HepG2 (cell line): ENCODE results near the gene BHLHE23. TPM values are rescaled to one million over a fixed set of nuclear protein-coding genes. Genes with fewer than 3 reads are reported as not detected.

Experiments used
- ATAC-seq: fragments of 200-7000 bp; cut with Tn5 transposase; 3 replicates; pipeline ENCODE4 v1.9.1; 2020; ENCODE audit warnings: mild to moderate bottlenecking, moderate library complexity
- BruUV-seq: library from RNA; stranded (reverse); fragments of 400-500 nt; replicated peaks from 2 replicates; lab custom pipeline; 2021; lab: Mats Ljungman, UMichigan
- CTCF ChIA-PET: fragments of 300-600 bp; formaldehyde crosslinking; extraction: SDS; loops from one replicate; lab custom pipeline; 2021; ENCODE audit warnings: low total read pairs, inconsistent platforms, low intra/inter-chr PET ratio; lab: Yijun Ruan, JAX
- POLR2A ChIA-PET: fragments of 350-600 bp; sonication (Branson Sonifier 250); formaldehyde crosslinking; loops from one replicate; lab custom pipeline; 2020; ENCODE audit warnings: antibody characterized with exemption, inconsistent platforms; lab: Yijun Ruan, JAX
- DNase-seq: peaks from one replicate; pipeline ENCODE4 v3.0.0-alpha.2; 2015; ENCODE audit warnings: low spot score
- FAIRE-seq: peaks from 3 replicates; lab custom pipeline; 2011; peaks lifted over from hg19 to GRCh38; lab: Jason Lieb, UNC
- H2AFZ ChIP-seq: one replicate; pipeline ENCODE4 v1.6.1; 2011; ENCODE audit warnings: low read length, inconsistent platforms
- H3K27ac ChIP-seq: fragments of 300-600 bp; 3 replicates; pipeline ENCODE4 v1.8.0; 2011; ENCODE audit warnings: mixed run types, mild to moderate bottlenecking, mixed read lengths, low read length, inconsistent platforms; ENCODE audit not compliant: insufficient read depth; ENCODE audit errors: extremely low read length
- H3K27me3 ChIP-seq, 2 experiments: fragments of 200-600 bp in 1 of 2; 2 replicates in 1 of 2; 3 replicates in 1 of 2; pipeline versions ENCODE4 v1.6.0 to v1.8.0; 2011; ENCODE audit warnings: low read length in 2 of 2, mild to moderate bottlenecking in 2 of 2, moderate library complexity in 2 of 2, inconsistent platforms in 1 of 2; ENCODE audit not compliant: insufficient read depth in 2 of 2, control insufficient read depth in 1 of 2
- H3K36me3 ChIP-seq, 2 experiments: fragments of 200-600 bp in 1 of 2; replicated peaks in 1 of 2; 2 replicates in 1 of 2; 3 replicates in 1 of 2; pipeline versions ENCODE4 v1.5.1 to v1.8.0; 2011; ENCODE audit warnings: low read length in 2 of 2, inconsistent platforms in 1 of 2; ENCODE audit not compliant: insufficient read depth in 2 of 2, control insufficient read depth in 1 of 2
- H3K4me1 ChIP-seq: 2 replicates; pipeline ENCODE4 v1.5.1; 2012; ENCODE audit warnings: low read length, inconsistent platforms; ENCODE audit not compliant: insufficient read depth
- H3K4me2 ChIP-seq: 2 replicates; pipeline ENCODE4 v1.6.0; 2011; ENCODE audit warnings: low read depth, low read length, inconsistent platforms
- H3K4me3 ChIP-seq, 3 experiments: fragments of 200-600 bp in 1 of 3; sonication (generic), shearing (Covaris generic) in 1 of 3; replicated peaks in 1 of 3; 2 replicates each; pipeline ENCODE4 v1.5.1; 2011 to 2016; ENCODE audit warnings: low read length in 3 of 3, inconsistent platforms in 2 of 3, low read depth in 2 of 3, mild to moderate bottlenecking in 2 of 3, control low read depth in 1 of 3, mixed read lengths in 1 of 3; ENCODE audit not compliant: insufficient read depth in 1 of 3
- H3K79me2 ChIP-seq: one replicate; pipeline ENCODE4 v1.6.1; 2011; ENCODE audit warnings: low read length, inconsistent platforms; ENCODE audit not compliant: insufficient read depth
- H3K9ac ChIP-seq: 2 replicates; pipeline ENCODE4 v1.6.0; 2011; ENCODE audit warnings: mild to moderate bottlenecking, low read depth, low read length, inconsistent platforms; ENCODE audit not compliant: insufficient read depth
- H3K9me3 ChIP-seq: 2 replicates; pipeline ENCODE4 v1.5.1; 2012; ENCODE audit warnings: mild to moderate bottlenecking, low read length
- H4K20me1 ChIP-seq: 2 replicates; pipeline ENCODE4 v1.6.0; 2011; ENCODE audit warnings: inconsistent platforms, mild to moderate bottlenecking, low read length, moderate library complexity; ENCODE audit not compliant: insufficient read depth
- CBX5 ChIP-seq: sonication (generic); formaldehyde crosslinking; IDR thresholded peaks from 2 replicates; pipeline ENCODE4 v1.4.0; 2020; ENCODE audit warnings: missing genetic modification reagents, borderline replicate concordance
- PLRG1 ChIP-seq: fragments of 450-650 bp; conservative IDR thresholded peaks from 2 replicates; pipeline ENCODE4 v1.6.1; 2016
- RAD51 ChIP-seq: fragments of 450-650 bp; IDR thresholded peaks from 2 replicates; pipeline ENCODE4 v1.6.1; 2016; ENCODE audit warnings: borderline replicate concordance
- TOE1 ChIP-seq: sonication (generic); formaldehyde crosslinking; IDR thresholded peaks from 2 replicates; pipeline ENCODE4 v1.4.0; 2020; ENCODE audit warnings: mild to moderate bottlenecking, missing genetic modification reagents
- ZBTB37 ChIP-seq: sonication (generic); formaldehyde crosslinking; IDR thresholded peaks from 2 replicates; pipeline ENCODE4 v1.4.0; 2020; ENCODE audit warnings: mild to moderate bottlenecking, missing genetic modification reagents
- ZNF296 ChIP-seq: sonication (generic); formaldehyde crosslinking; conservative IDR thresholded peaks from 2 replicates; pipeline ENCODE4 v1.5.0; 2020; ENCODE audit warnings: mild to moderate bottlenecking, missing genetic modification reagents
- ZNF460 ChIP-seq: sonication (generic); formaldehyde crosslinking; IDR thresholded peaks from 2 replicates; pipeline ENCODE4 v1.5.1; 2020; ENCODE audit warnings: missing genetic modification reagents, mild to moderate bottlenecking, borderline replicate concordance
- ZNF780A ChIP-seq: sonication (generic); formaldehyde crosslinking; IDR thresholded peaks from 2 replicates; pipeline ENCODE4 v1.8.0; 2022; ENCODE audit warnings: mild to moderate bottlenecking, missing genetic modification reagents, moderate library complexity
- WGBS: methylation state at CpG from one replicate; pipeline ENCODE4 v1.1.6; 2017; ENCODE audit warnings: low lambda C conversion rate; 5-methylcytosine and 5-hydroxymethylcytosine counted together
- in situ Hi-C: cut with HindIII; loops from 2 replicates; pipeline ENCODE4 v1.10.0; 2017; ENCODE audit warnings: low pct_unique_long_range_greater_than_20kb; ENCODE audit not compliant: extremely low pct_ligation_motif_present
- intact Hi-C: fragments of 100-400 bp; cut with micrococcal nuclease; formaldehyde crosslinking; loops from one replicate; pipeline ENCODE4 v1.10.0; 2022; ENCODE audit not compliant: unreplicated experiment
- polyA plus RNA-seq, 8 experiments: library from polyadenylated mRNA; depleted of rRNA in 3 of 8; stranded (reverse) in 7 of 8; unstranded in 1 of 8; fragments of >200 nt; fragmentation: Illumina TruSeq in 4 of 8; extraction: Trizol in 4 of 8; gene quantifications; 2 replicates each; pipeline versions ENCODE4 v1.2.1 to v1.2.3, GENCODE V29; 2011 to 2016; ENCODE audit warnings: low read depth in 4 of 8, missing spikeins in 1 of 8, mixed read lengths in 1 of 8; ENCODE audit not compliant: insufficient read depth in 1 of 8
- total RNA-seq, 5 experiments: library from RNA; depleted of rRNA; stranded (reverse); fragments of >200 nt; fragmentation: Illumina TruSeq; extraction: Trizol; gene quantifications; 2 replicates each; pipeline ENCODE4 v1.2.3, GENCODE V29; 2016; ENCODE audit warnings: low read depth in 1 of 5
- TF ChIP-seq, protein P1 (sequence below): sonication (generic); formaldehyde crosslinking; IDR thresholded peaks from 2 replicates; pipeline ENCODE4 v1.5.0; 2020; ENCODE audit warnings: mild to moderate bottlenecking, missing genetic modification reagents, borderline replicate concordance
- TF ChIP-seq, protein P2 (sequence below): sonication (generic); formaldehyde crosslinking; IDR thresholded peaks from 2 replicates; pipeline ENCODE4 v1.4.0; 2020; ENCODE audit warnings: missing genetic modification reagents, borderline replicate concordance

The BHLHE23 gene
- total and polyA plus RNA-seq, 2 of the 13 experiments (the other 11 are each of a cell fraction or from before 2014, with no cell fraction given), result not detected

- Histone ChIP-seq H3K4me3 (no peak overlapping the region), H3K79me2 (no peaks in the 10 kb centered on the region), H3K27ac (no peak overlapping the region), H3K9ac (no peak overlapping the region), H3K4me2 (no peak overlapping the region), H3K9me3 (no peaks in the 10 kb centered on the region), H3K36me3 (peaks cover 48 to 52% of the 10 kb centered on the region in 2 experiments), H2AFZ (no peak overlapping the region), H3K4me1 (peaks cover 28% of the 10 kb centered on the region), H4K20me1 (peaks cover 59% of the 10 kb centered on the region; the same call in 1 of the 2 replicates), H3K27me3 (peaks cover 7 to 11% of the 10 kb centered on the region in 2 experiments; a peak in 3 of 5 replicates)
- DNase-seq, result no peak
- no peak for FAIRE-seq
- no TSS peak for BruUV-seq
- no peak for ATAC-seq
- WGBS, result 95% methylated on average over 18 of the region's 27 CpGs
- in situ Hi-C loops, result no loop called here
- ChIA-PET POLR2A (interaction anchor here (0.8 kb wide), 1 partner anchor 13 kb away, joined by 3 read pairs; no protein-coding TSS in a partner anchor), CTCF (no interaction called here)
- intact Hi-C loops, result no loop called here
- no peak for TF ChIP-seq CBX5 (CRISPR knock-in tag)
- no peak for TF ChIP-seq ZNF780A (CRISPR knock-in tag)
- TF ChIP-seq, protein P1, sequence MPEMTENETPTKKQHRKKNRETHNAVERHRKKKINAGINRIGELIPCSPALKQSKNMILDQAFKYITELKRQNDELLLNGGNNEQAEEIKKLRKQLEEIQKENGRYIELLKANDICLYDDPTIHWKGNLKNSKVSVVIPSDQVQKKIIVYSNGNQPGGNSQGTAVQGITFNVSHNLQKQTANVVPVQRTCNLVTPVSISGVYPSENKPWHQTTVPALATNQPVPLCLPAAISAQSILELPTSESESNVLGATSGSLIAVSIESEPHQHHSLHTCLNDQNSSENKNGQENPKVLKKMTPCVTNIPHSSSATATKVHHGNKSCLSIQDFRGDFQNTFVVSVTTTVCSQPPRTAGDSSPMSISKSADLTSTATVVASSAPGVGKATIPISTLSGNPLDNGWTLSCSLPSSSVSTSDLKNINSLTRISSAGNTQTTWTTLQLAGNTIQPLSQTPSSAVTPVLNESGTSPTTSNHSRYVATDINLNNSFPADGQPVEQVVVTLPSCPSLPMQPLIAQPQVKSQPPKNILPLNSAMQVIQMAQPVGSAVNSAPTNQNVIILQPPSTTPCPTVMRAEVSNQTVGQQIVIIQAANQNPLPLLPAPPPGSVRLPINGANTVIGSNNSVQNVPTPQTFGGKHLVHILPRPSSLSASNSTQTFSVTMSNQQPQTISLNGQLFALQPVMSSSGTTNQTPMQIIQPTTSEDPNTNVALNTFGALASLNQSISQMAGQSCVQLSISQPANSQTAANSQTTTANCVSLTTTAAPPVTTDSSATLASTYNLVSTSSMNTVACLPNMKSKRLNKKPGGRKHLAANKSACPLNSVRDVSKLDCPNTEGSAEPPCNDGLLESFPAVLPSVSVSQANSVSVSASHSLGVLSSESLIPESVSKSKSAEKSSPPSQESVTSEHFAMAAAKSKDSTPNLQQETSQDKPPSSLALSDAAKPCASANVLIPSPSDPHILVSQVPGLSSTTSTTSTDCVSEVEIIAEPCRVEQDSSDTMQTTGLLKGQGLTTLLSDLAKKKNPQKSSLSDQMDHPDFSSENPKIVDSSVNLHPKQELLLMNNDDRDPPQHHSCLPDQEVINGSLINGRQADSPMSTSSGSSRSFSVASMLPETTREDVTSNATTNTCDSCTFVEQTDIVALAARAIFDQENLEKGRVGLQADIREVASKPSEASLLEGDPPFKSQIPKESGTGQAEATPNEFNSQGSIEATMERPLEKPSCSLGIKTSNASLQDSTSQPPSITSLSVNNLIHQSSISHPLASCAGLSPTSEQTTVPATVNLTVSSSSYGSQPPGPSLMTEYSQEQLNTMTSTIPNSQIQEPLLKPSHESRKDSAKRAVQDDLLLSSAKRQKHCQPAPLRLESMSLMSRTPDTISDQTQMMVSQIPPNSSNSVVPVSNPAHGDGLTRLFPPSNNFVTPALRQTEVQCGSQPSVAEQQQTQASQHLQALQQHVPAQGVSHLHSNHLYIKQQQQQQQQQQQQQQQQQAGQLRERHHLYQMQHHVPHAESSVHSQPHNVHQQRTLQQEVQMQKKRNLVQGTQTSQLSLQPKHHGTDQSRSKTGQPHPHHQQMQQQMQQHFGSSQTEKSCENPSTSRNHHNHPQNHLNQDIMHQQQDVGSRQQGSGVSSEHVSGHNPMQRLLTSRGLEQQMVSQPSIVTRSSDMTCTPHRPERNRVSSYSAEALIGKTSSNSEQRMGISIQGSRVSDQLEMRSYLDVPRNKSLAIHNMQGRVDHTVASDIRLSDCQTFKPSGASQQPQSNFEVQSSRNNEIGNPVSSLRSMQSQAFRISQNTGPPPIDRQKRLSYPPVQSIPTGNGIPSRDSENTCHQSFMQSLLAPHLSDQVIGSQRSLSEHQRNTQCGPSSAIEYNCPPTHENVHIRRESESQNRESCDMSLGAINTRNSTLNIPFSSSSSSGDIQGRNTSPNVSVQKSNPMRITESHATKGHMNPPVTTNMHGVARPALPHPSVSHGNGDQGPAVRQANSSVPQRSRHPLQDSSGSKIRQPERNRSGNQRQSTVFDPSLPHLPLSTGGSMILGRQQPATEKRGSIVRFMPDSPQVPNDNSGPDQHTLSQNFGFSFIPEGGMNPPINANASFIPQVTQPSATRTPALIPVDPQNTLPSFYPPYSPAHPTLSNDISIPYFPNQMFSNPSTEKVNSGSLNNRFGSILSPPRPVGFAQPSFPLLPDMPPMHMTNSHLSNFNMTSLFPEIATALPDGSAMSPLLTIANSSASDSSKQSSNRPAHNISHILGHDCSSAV, result no peak
- TF ChIP-seq, protein P2, sequence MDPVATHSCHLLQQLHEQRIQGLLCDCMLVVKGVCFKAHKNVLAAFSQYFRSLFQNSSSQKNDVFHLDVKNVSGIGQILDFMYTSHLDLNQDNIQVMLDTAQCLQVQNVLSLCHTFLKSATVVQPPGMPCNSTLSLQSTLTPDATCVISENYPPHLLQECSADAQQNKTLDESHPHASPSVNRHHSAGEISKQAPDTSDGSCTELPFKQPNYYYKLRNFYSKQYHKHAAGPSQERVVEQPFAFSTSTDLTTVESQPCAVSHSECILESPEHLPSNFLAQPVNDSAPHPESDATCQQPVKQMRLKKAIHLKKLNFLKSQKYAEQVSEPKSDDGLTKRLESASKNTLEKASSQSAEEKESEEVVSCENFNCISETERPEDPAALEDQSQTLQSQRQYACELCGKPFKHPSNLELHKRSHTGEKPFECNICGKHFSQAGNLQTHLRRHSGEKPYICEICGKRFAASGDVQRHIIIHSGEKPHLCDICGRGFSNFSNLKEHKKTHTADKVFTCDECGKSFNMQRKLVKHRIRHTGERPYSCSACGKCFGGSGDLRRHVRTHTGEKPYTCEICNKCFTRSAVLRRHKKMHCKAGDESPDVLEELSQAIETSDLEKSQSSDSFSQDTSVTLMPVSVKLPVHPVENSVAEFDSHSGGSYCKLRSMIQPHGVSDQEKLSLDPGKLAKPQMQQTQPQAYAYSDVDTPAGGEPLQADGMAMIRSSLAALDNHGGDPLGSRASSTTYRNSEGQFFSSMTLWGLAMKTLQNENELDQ (CRISPR knock-in tag), result no peak
- TF ChIP-seq ZNF460, result no peak
- no peak for TF ChIP-seq TOE1
- no peak for TF ChIP-seq PLRG1
- TF ChIP-seq ZBTB37, result no peak
- TF ChIP-seq ZNF296 (CRISPR knock-in tag), result 0 out of 2 replicates have a peak, but pooled peaks have one; percentile 45
- no peak for TF ChIP-seq RAD51
These were observed 40.3 kb downstream of the BHLHE23 start for GRCh38 chr20:62966212-62967148.
